IMR-90 (cell line): ENCODE results near the gene MTMR2. TPM values are rescaled to one million over a fixed set of nuclear protein-coding genes. Genes with fewer than 3 reads are reported as not detected.

Experiments
- ATAC-seq: fragments of 200-7000 bp; cut with Tn5 transposase; 2 replicates; pipeline ENCODE4 v1.9.1; 2020; ENCODE audit warnings: low read depth, mild to moderate bottlenecking, moderate library complexity
- BruUV-seq: library from RNA; stranded (reverse); fragments of 400-500 nt; replicated peaks from 2 replicates; lab custom pipeline; 2021; lab: Mats Ljungman, UMichigan
- CTCF ChIA-PET: fragments of 300-600 bp; formaldehyde crosslinking; extraction: SDS; loops from one replicate; lab custom pipeline; 2021; ENCODE audit warnings: antibody characterized with exemption; lab: Yijun Ruan, JAX
- POLR2A ChIA-PET: fragments of 300-600 bp; sonication (Branson Sonifier 250); formaldehyde crosslinking; loops from one replicate; lab custom pipeline; 2022; ENCODE audit warnings: antibody characterized with exemption; ENCODE audit not compliant: unreplicated experiment; lab: Charles Lee
- DNase-seq: peaks from one replicate; pipeline ENCODE4 v3.0.0; 2013
- H2AFZ ChIP-seq: replicated peaks from 2 replicates; pipeline ENCODE3; 2013; ENCODE audit warnings: low read length, mild to moderate bottlenecking; ENCODE audit not compliant: poor library complexity
- H2AK5ac ChIP-seq: 2 replicates; pipeline ENCODE4 v1.6.1; 2013; ENCODE audit warnings: low read depth, low read length, inconsistent platforms
- H2AK9ac ChIP-seq: replicated peaks from 2 replicates; pipeline ENCODE3; 2013; ENCODE audit warnings: mild to moderate bottlenecking, low read depth, low read length, moderate library complexity; ENCODE audit not compliant: poor library complexity
- H2BK120ac ChIP-seq: 2 replicates; pipeline ENCODE4 v1.6.1; 2013; ENCODE audit warnings: low read depth, low read length, inconsistent platforms
- H2BK15ac ChIP-seq: 3 replicates; pipeline ENCODE4 v1.6.1; 2013; ENCODE audit warnings: low read depth, low read length, inconsistent platforms
- H2BK20ac ChIP-seq: 2 replicates; pipeline ENCODE4 v1.6.1; 2013; ENCODE audit warnings: low read depth, mild to moderate bottlenecking, inconsistent platforms, low read length, moderate library complexity
- H2BK5ac ChIP-seq: 2 replicates; pipeline ENCODE4 v1.6.1; 2013; ENCODE audit warnings: mild to moderate bottlenecking, low read depth, low read length, inconsistent platforms; ENCODE audit not compliant: poor library complexity, severe bottlenecking
- H3K14ac ChIP-seq: replicated peaks from 2 replicates; pipeline ENCODE4 v1.6.1; 2013; ENCODE audit warnings: low read depth, low read length, inconsistent platforms
- H3K18ac ChIP-seq: 2 replicates; pipeline ENCODE4 v1.6.1; 2013; ENCODE audit warnings: low read depth, low read length, control low read depth
- H3K23ac ChIP-seq: 2 replicates; pipeline ENCODE4 v1.6.1; 2013; ENCODE audit warnings: low read depth, low read length, inconsistent platforms
- H3K27ac ChIP-seq: 2 replicates; pipeline ENCODE4 v1.5.1; 2013; ENCODE audit warnings: mild to moderate bottlenecking, control low read depth, low read length; ENCODE audit not compliant: insufficient read depth
- H3K27me3 ChIP-seq: 2 replicates; pipeline ENCODE4 v1.6.1; 2013; ENCODE audit warnings: low read length; ENCODE audit not compliant: control insufficient read depth, insufficient read depth
- H3K36me3 ChIP-seq: 2 replicates; pipeline ENCODE4 v1.6.1; 2013; ENCODE audit warnings: low read length, mixed read lengths; ENCODE audit not compliant: control insufficient read depth, insufficient read depth
- H3K4ac ChIP-seq: 2 replicates; pipeline ENCODE4 v1.6.1; 2013; ENCODE audit warnings: low read depth, low read length, inconsistent platforms
- H3K4me1 ChIP-seq: 2 replicates; pipeline ENCODE4 v1.6.1; 2013; ENCODE audit warnings: low read length, mixed read lengths; ENCODE audit not compliant: control insufficient read depth, insufficient read depth
- H3K4me2 ChIP-seq: 2 replicates; pipeline ENCODE4 v1.6.1; 2013; ENCODE audit warnings: low read depth, mild to moderate bottlenecking, control low read depth, low read length, moderate library complexity
- H3K4me3 ChIP-seq: 2 replicates; pipeline ENCODE4 v1.5.1; 2013; ENCODE audit warnings: low read depth, mild to moderate bottlenecking, control low read depth, low read length, moderate library complexity; ENCODE audit not compliant: insufficient read depth
- H3K56ac ChIP-seq: 2 replicates; pipeline ENCODE4 v1.6.1; 2013; ENCODE audit warnings: low read length, inconsistent platforms; ENCODE audit not compliant: insufficient read depth; ENCODE audit errors: extremely low read depth
- H3K79me1 ChIP-seq, 2 experiments: 2 replicates each; pipeline ENCODE4 v1.6.1; 2013; ENCODE audit warnings: low read length in 2 of 2, inconsistent platforms in 1 of 2, low read depth in 1 of 2
- H3K9ac ChIP-seq: 2 replicates; pipeline ENCODE4 v1.6.1; 2013; ENCODE audit warnings: low read depth, low read length, control low read depth
- H3K9me1 ChIP-seq: 2 replicates; pipeline ENCODE4 v1.6.1; 2013; ENCODE audit warnings: low read length, inconsistent platforms; ENCODE audit not compliant: insufficient read depth
- H3K9me3 ChIP-seq: 2 replicates; pipeline ENCODE4 v1.6.1; 2013; ENCODE audit warnings: low read length; ENCODE audit not compliant: control insufficient read depth, insufficient read depth
- H4K20me1 ChIP-seq: 2 replicates; pipeline ENCODE4 v1.6.1; 2013; ENCODE audit warnings: low read length, inconsistent platforms; ENCODE audit not compliant: insufficient read depth
- H4K5ac ChIP-seq: 2 replicates; pipeline ENCODE4 v1.6.1; 2013; ENCODE audit warnings: mild to moderate bottlenecking, low read depth, low read length, control low read depth
- H4K8ac ChIP-seq, 2 experiments: 2 replicates each; pipeline ENCODE4 v1.6.1; 2013; ENCODE audit warnings: low read depth in 2 of 2, low read length in 2 of 2, control low read depth in 1 of 2, inconsistent platforms in 1 of 2
- H4K91ac ChIP-seq: 2 replicates; pipeline ENCODE4 v1.6.1; 2013; ENCODE audit warnings: low read depth, low read length, inconsistent platforms; ENCODE audit not compliant: insufficient read depth
- CEBPB ChIP-seq: IDR thresholded peaks from 2 replicates; pipeline ENCODE4 v1.6.1; 2012; ENCODE audit warnings: low read depth, low read length, improper control_type of control experiment
- CTCF ChIP-seq: conservative IDR thresholded peaks from 2 replicates; pipeline ENCODE4 v1.5.1; 2012; ENCODE audit warnings: mild to moderate bottlenecking, low read depth, low read length, improper control_type of control experiment
- MAZ ChIP-seq: IDR thresholded peaks from 2 replicates; pipeline ENCODE4 v1.6.1; 2012; ENCODE audit warnings: low read depth, mild to moderate bottlenecking, low read length, improper control_type of control experiment, moderate library complexity, borderline replicate concordance
- NFE2L2 ChIP-seq: fragments of 150-350 bp; IDR thresholded peaks from 2 replicates; pipeline ENCODE4 v1.6.1; 2016; ENCODE audit warnings: low read depth, mild to moderate bottlenecking, low read length
- POLR2A ChIP-seq: IDR thresholded peaks from 2 replicates; pipeline ENCODE4 v1.6.1; 2012; ENCODE audit warnings: mild to moderate bottlenecking, low read depth, low read length
- RAD21 ChIP-seq: IDR thresholded peaks from 2 replicates; pipeline ENCODE4 v1.6.1; 2012; ENCODE audit warnings: low read length, improper control_type of control experiment
- RCOR1 ChIP-seq: IDR thresholded peaks from 2 replicates; pipeline ENCODE4 v1.6.1; 2012; ENCODE audit warnings: mild to moderate bottlenecking, low read length, improper control_type of control experiment; ENCODE audit not compliant: insufficient replicate concordance
- SMC3 ChIP-seq: fragments of 150-350 bp; IDR thresholded peaks from 2 replicates; pipeline ENCODE4 v1.6.1; 2016; ENCODE audit warnings: low read depth, mild to moderate bottlenecking, antibody characterized with exemption, low read length, moderate library complexity
- WGBS, 2 experiments: methylation state at CpG; one replicate each; pipeline versions ENCODE4 v1.1.5 to v1.1.7; 2013; ENCODE audit warnings: missing lambda C conversion rate in 2 of 2; ENCODE audit not compliant: insufficient read length in 1 of 2; ENCODE audit errors: extremely low coverage in 2 of 2; 5-methylcytosine and 5-hydroxymethylcytosine counted together
- dilution Hi-C: fragments of 300-500 bp; cut with HindIII; formaldehyde crosslinking; loops from one replicate; pipeline ENCODE4 v1.14.3; 2018; ENCODE audit warnings: low sequenced_read_pairs; ENCODE audit not compliant: unreplicated experiment
- in situ Hi-C: fragments of 300-500 bp; cut with MboI; formaldehyde crosslinking; loops from 3 replicates; pipeline ENCODE4 v1.14.3; 2019; ENCODE audit warnings: low sequenced_read_pairs, inconsistent platforms, mixed read lengths
- intact Hi-C: fragments of 100-400 bp; cut with micrococcal nuclease; formaldehyde crosslinking; loops from 2 replicates; pipeline ENCODE4 v1.10.0; 2022
- polyA plus RNA-seq, 3 experiments: library from polyadenylated mRNA; depleted of rRNA; stranded (reverse); fragments of >200 nt; gene quantifications; 2 replicates each; pipeline ENCODE4 v1.2.3, GENCODE V29; 2012; ENCODE audit warnings: low replicate concordance in 1 of 3
- total RNA-seq: library from RNA; depleted of rRNA; stranded (reverse); fragments of >200 nt; gene quantifications from 2 replicates; pipeline ENCODE4 v1.2.3, GENCODE V29; 2012

Gene MTMR2
- total and polyA plus RNA-seq, 2 of the 4 experiments (the other 2 are of a cell fraction): 16.6 to 30.6 TPM

- Histone ChIP-seq H2AFZ (no peak overlapping the region), H3K56ac (no peak overlapping the region), H2BK20ac (no peak overlapping the region), H3K23ac (no peak overlapping the region), H3K4ac (no peak overlapping the region), H3K9me3 (no peaks in the 10 kb centered on the region), H3K18ac (0 out of 2 replicates have a peak overlapping the region, but pooled peaks have one; percentile 10), H3K9me1 (peaks cover 3% of the 10 kb centered on the region), H3K4me3 (no peak overlapping the region), H2AK5ac (no peak overlapping the region), H2BK120ac (no peak overlapping the region), H2AK9ac (no peak overlapping the region), H2BK15ac (no peak overlapping the region), H4K5ac (no peak overlapping the region), H3K79me1 (peaks cover 2 to 11% of the 10 kb centered on the region in 2 experiments; a peak in 2 of 4 replicates), H3K27ac (no peak overlapping the region), H3K4me1 (peaks cover 12% of the 10 kb centered on the region), H3K14ac (no peak overlapping the region), H3K4me2 (no peak overlapping the region; the same call in 1 of the 2 replicates), H3K27me3 (no peaks in the 10 kb centered on the region), H3K9ac (no peak overlapping the region), H4K8ac (peak overlapping the region in 1 of 2 experiments; percentile 7; a peak in 1 of 4 replicates), H4K91ac (no peak overlapping the region), H4K20me1 (peaks cover 3% of the 10 kb centered on the region; the same call in 1 of the 2 replicates), H2BK5ac (peak overlapping the region; percentile 61), H3K36me3 (peaks cover 6% of the 10 kb centered on the region)
- TF ChIP-seq RCOR1: no peak
- peak; percentile 97 for TF ChIP-seq CTCF
- TF ChIP-seq SMC3: peak; percentile 85
- TF ChIP-seq MAZ: no peak
- peak; percentile 95 for TF ChIP-seq RAD21
- no peak for TF ChIP-seq POLR2A
- peak; percentile 67; the same call in 1 of the 2 replicates for TF ChIP-seq NFE2L2
- TF ChIP-seq CEBPB: peak; percentile 48
- CTCF ChIA-PET: interaction anchor here (0.5 to 2.1 kb wide), 17 partner anchors 9 to 593 kb away, joined by 3 to 16 read pairs (median 4); partner anchors contain the start of genes CEP57, FAM76B and MAML2
- intact Hi-C loops: loop anchor here (1.0 to 5.0 kb wide), 6 partner anchors 87 to 590 kb away; partner anchors contain the start of gene MAML2
- POLR2A ChIA-PET: no interaction called here
- no TSS peak for BruUV-seq
- DNase-seq (peak; percentile 96), ATAC-seq (peak; percentile 84)
- in situ Hi-C loops: no loop called here
- dilution Hi-C loops: no loop called here
- WGBS, 2 experiments: no CpG with 5 or more reads among the region's 3 CpGs
Observed at GRCh38 chr11:95835768-95836488, 88.0 kb downstream of the MTMR2 start.
